Tibial artery (tissue), 4 donors: Measurements from ENCODE around the gene NACC1.

ENCODE experiments used
- DNase-seq, 2 donors: peaks; one replicate each; pipeline ENCODE4 v3.0.0-alpha.2; 2019
- H3K27ac ChIP-seq, 2 donors: fragments of 200-600 bp; sonication (generic) in 1 of 2; 1 replicate in 1 of 2; 2 replicates in 1 of 2; pipeline ENCODE4 v1.5.1; 2018 to 2019; ENCODE audit warnings: mild to moderate bottlenecking in 1 of 2
- H3K27me3 ChIP-seq, 2 donors: fragments of 200-600 bp; sonication (generic) in 1 of 2; one replicate each; pipeline versions ENCODE4 v1.5.1 to v1.6.0; 2016 to 2019
- H3K36me3 ChIP-seq, 3 donors: fragments of 200-600 bp; sonication (generic) in 2 of 3; one replicate each; pipeline ENCODE4 v1.5.1; 2016 to 2019; ENCODE audit warnings: mild to moderate bottlenecking in 2 of 3
- H3K4me1 ChIP-seq, 4 donors: fragments of 200-600 bp; sonication (generic) in 2 of 4; 1 replicate in 3 of 4; 2 replicates in 1 of 4; pipeline ENCODE4 v1.5.1; 2016 to 2019
- H3K4me3 ChIP-seq, 2 donors: fragments of 200-600 bp; sonication (generic) in 1 of 2; 1 replicate in 1 of 2; 2 replicates in 1 of 2; pipeline ENCODE4 v1.5.1; 2018 to 2019; ENCODE audit warnings: mild to moderate bottlenecking in 2 of 2
- H3K9me3 ChIP-seq, 3 donors: fragments of 200-600 bp; sonication (generic) in 1 of 3; one replicate each; pipeline ENCODE4 v1.5.1; 2016 to 2019
- CTCF ChIP-seq, 2 experiments: fragments of 200-600 bp in 1 of 2; fragments of 450-650 bp in 1 of 2; IDR thresholded peaks; one replicate each; pipeline ENCODE4 v1.5.1; 2017 to 2019; ENCODE audit warnings: antibody characterized with exemption in 2 of 2, mild to moderate bottlenecking in 1 of 2, moderate library complexity in 1 of 2
- intact Hi-C: fragments of 100-400 bp; cut with DNase I; formaldehyde crosslinking; loops from one replicate; pipeline ENCODE4 v1.15.0; 2023; ENCODE audit warnings: low total_unique reads

Gene NACC1

GRCh38 chr19:13116282-13117175, 1.5 kb upstream of the NACC1 start, which contains the start of gene TRMT1:
Gene TRMT1 (minus strand): TSS chr19:13116740. CDS start chr19:13116399, 341 bp downstream.
- Histone ChIP-seq H3K9me3 (no peaks in the 10 kb centered on the region), H3K27ac (peak within 1 kb of the TSS; percentile 61 to 70), H3K4me3 (peak within 1 kb of the TSS; percentile 70 to 98), H3K27me3 (no peaks in the 10 kb centered on the region), H3K36me3 (peaks cover 0 to 36% (median 20%) of the 10 kb centered on the region in 3 donors), H3K4me1 (peaks cover 0 to 42% (median 31%) of the 10 kb centered on the region in 4 donors)
- intact Hi-C loops, result no loop called here
- peak; percentile 94 for DNase-seq
- TF ChIP-seq CTCF (IDR thresholded peaks at IDR 0.05), result no peak

GRCh38 chr19:13117176-13117771, 790 bp upstream of the NACC1 start:
- no peak for DNase-seq
- H3K4me3 ChIP-seq, result peak overlapping the region; percentile 70 to 98
- intact Hi-C loops, result no loop called here

GRCh38 chr19:13118424-13119193, 545 bp downstream of the NACC1 start:
- Histone ChIP-seq H3K9me3 (no peaks in the 10 kb centered on the region), H3K36me3 (peaks cover 0 to 16% (median 7%) of the 10 kb centered on the region in 3 donors), H3K4me3 (peak overlapping the region; percentile 70 to 98), H3K27ac (peak overlapping the region; percentile 46 to 62), H3K4me1 (peaks cover 0 to 42% (median 31%) of the 10 kb centered on the region in 4 donors), H3K27me3 (no peaks in the 10 kb centered on the region)
- intact Hi-C loops, result no loop called here
- no peak for DNase-seq
- no peak for TF ChIP-seq CTCF (IDR thresholded peaks at IDR 0.05)

More at GRCh38 chr19:13117176-13117771, 790 bp upstream of the NACC1 start:
- Histone ChIP-seq H3K27me3 (no peaks in the 10 kb centered on the region), H3K4me1 (peaks cover 0 to 42% (median 31%) of the 10 kb centered on the region in 4 donors), H3K36me3 (peaks cover 0 to 29% (median 17%) of the 10 kb centered on the region in 3 donors), H3K27ac (peak overlapping the region; percentile 61 to 70), H3K9me3 (no peaks in the 10 kb centered on the region)
- no peak for TF ChIP-seq CTCF (IDR thresholded peaks at IDR 0.05)

GRCh38 chr19:13119627-13120026, 1.6 kb downstream of the NACC1 start:
- H3K4me1 ChIP-seq, result peaks cover 0 to 42% (median 31%) of the 10 kb centered on the region in 4 donors

More at GRCh38 chr19:13119627-13120026, 1.6 kb downstream of the NACC1 start:
- intact Hi-C loops, result no loop called here
- Histone ChIP-seq H3K4me3 (no peak overlapping the region), H3K9me3 (no peaks in the 10 kb centered on the region), H3K27me3 (no peaks in the 10 kb centered on the region), H3K27ac (no peak overlapping the region), H3K36me3 (peaks cover 0 to 10% (median under 1%) of the 10 kb centered on the region in 3 donors)
- TF ChIP-seq CTCF (IDR thresholded peaks at IDR 0.05), result no peak
- no peak for DNase-seq
